Hepatocyte (in vitro differentiated cells): ENCODE data around the gene KHDRBS1. TPM values are rescaled to one million over a fixed set of nuclear protein-coding genes. Genes with fewer than 3 reads are reported as not detected.

ENCODE experiments used
- DNase-seq: peaks from one replicate; pipeline ENCODE4 v3.0.0-alpha.2; 2016; ENCODE audit warnings: low spot score
- H2AFZ ChIP-seq: fragments of 200-600 bp; sonication (generic); 2 replicates; pipeline ENCODE4 v1.6.0; 2016; ENCODE audit warnings: antibody characterized with exemption, mild to moderate bottlenecking
- H3K27ac ChIP-seq: fragments of 200-600 bp; sonication (generic); 2 replicates; pipeline ENCODE4 v1.5.1; 2016; ENCODE audit warnings: mild to moderate bottlenecking
- H3K27me3 ChIP-seq: fragments of 200-600 bp; sonication (generic); 2 replicates; pipeline ENCODE4 v1.6.1; 2016
- H3K36me3 ChIP-seq: fragments of 200-600 bp; sonication (generic); replicated peaks from 2 replicates; pipeline ENCODE4 v1.5.1; 2016; ENCODE audit warnings: low read depth; ENCODE audit not compliant: insufficient read depth
- H3K4me1 ChIP-seq: fragments of 200-600 bp; sonication (generic); 2 replicates; pipeline ENCODE4 v1.5.1; 2016; ENCODE audit warnings: mild to moderate bottlenecking, moderate library complexity; ENCODE audit not compliant: insufficient read depth
- H3K4me2 ChIP-seq: fragments of 200-600 bp; sonication (generic); 2 replicates; pipeline ENCODE4 v1.6.0; 2016
- H3K4me3 ChIP-seq: fragments of 200-600 bp; sonication (generic); 2 replicates; pipeline ENCODE4 v1.5.1; 2016; ENCODE audit warnings: mild to moderate bottlenecking
- H3K79me2 ChIP-seq: fragments of 200-600 bp; sonication (generic); 2 replicates; pipeline ENCODE4 v1.6.0; 2017; ENCODE audit warnings: mild to moderate bottlenecking
- H3K9me2 ChIP-seq: fragments of 200-600 bp; sonication (generic); replicated peaks from 2 replicates; pipeline ENCODE4 v1.6.0; 2017; ENCODE audit warnings: mild to moderate bottlenecking; ENCODE audit not compliant: insufficient read depth
- H3K9me3 ChIP-seq: fragments of 200-600 bp; sonication (generic); 2 replicates; pipeline ENCODE4 v1.5.1; 2016; ENCODE audit warnings: low read depth, mild to moderate bottlenecking
- H4K20me1 ChIP-seq: fragments of 200-600 bp; sonication (generic); 2 replicates; pipeline ENCODE4 v1.6.0; 2016; ENCODE audit warnings: mild to moderate bottlenecking; ENCODE audit not compliant: insufficient read depth, poor library complexity, severe bottlenecking
- EZH2 ChIP-seq: fragments of 200-600 bp; sonication (generic); IDR thresholded peaks from 2 replicates; pipeline ENCODE4 v1.6.1; 2016; ENCODE audit warnings: antibody characterized with exemption, mild to moderate bottlenecking, borderline replicate concordance
- EZH2phosphoT487 ChIP-seq: fragments of 200-600 bp; sonication (generic); IDR thresholded peaks from one replicate; pipeline ENCODE4 v1.6.1; 2018; ENCODE audit warnings: antibody characterized with exemption, mild to moderate bottlenecking, low read depth, moderate library complexity; ENCODE audit not compliant: unreplicated experiment, severe bottlenecking
- WGBS: methylation state at CpG from one replicate; pipeline ENCODE4 v1.1.6; 2016; ENCODE audit warnings: low lambda C conversion rate; ENCODE audit errors: missing lambda C conversion rate; 5-methylcytosine and 5-hydroxymethylcytosine counted together
- microRNA-seq: library from miRNA; unstranded; fragments of <30 nt; microRNA quantifications from one replicate; pipeline ENCODE4, GENCODE V29; 2017
- polyA plus RNA-seq: library from polyadenylated mRNA; unstranded; fragments of >200 nt; fragmentation: Nextera tagmentation; extraction: Ambion mirVana; gene quantifications from 2 replicates; pipeline ENCODE4 v1.2.1, GENCODE V29; 2016
- small RNA-seq: library from RNA; depleted of rRNA; stranded (forward); fragments of <200 nt; gene quantifications from one replicate; pipeline ENCODE3, GENCODE V24; 2014
- total RNA-seq: library from RNA; depleted of rRNA; stranded (reverse); fragments of >200 nt; gene quantifications from 2 replicates; pipeline ENCODE4 v1.2.3, GENCODE V29; 2014
- TF ChIP-seq, protein P1 (sequence below): fragments of 200-600 bp; sonication (generic); IDR thresholded peaks from 2 replicates; pipeline ENCODE4 v1.5.1; 2016; ENCODE audit warnings: antibody characterized with exemption, mild to moderate bottlenecking; ENCODE audit not compliant: poor library complexity

The KHDRBS1 gene
- total and polyA plus RNA-seq, 2 experiments from 2014 or later = 81.9 to 98.7 TPM

GRCh38 chr1:32091591-32091990 is 77.9 kb downstream of the KHDRBS1 start:
- 95% methylated on average over 15 of the region's 15 CpGs for WGBS
- no peak overlapping the region for H3K4me2 ChIP-seq
- no peak for DNase-seq
- H3K79me2 ChIP-seq = no peaks in the 10 kb centered on the region
- TF ChIP-seq EZH2phosphoT487 (no peak), EZH2 (no peak)
- TF ChIP-seq, protein P1, sequence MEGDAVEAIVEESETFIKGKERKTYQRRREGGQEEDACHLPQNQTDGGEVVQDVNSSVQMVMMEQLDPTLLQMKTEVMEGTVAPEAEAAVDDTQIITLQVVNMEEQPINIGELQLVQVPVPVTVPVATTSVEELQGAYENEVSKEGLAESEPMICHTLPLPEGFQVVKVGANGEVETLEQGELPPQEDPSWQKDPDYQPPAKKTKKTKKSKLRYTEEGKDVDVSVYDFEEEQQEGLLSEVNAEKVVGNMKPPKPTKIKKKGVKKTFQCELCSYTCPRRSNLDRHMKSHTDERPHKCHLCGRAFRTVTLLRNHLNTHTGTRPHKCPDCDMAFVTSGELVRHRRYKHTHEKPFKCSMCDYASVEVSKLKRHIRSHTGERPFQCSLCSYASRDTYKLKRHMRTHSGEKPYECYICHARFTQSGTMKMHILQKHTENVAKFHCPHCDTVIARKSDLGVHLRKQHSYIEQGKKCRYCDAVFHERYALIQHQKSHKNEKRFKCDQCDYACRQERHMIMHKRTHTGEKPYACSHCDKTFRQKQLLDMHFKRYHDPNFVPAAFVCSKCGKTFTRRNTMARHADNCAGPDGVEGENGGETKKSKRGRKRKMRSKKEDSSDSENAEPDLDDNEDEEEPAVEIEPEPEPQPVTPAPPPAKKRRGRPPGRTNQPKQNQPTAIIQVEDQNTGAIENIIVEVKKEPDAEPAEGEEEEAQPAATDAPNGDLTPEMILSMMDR = no peak
- H3K27ac ChIP-seq = no peak overlapping the region
- H3K9me2 ChIP-seq = no peaks in the 10 kb centered on the region
- H3K4me1 ChIP-seq = no peaks in the 10 kb centered on the region
- no peaks in the 10 kb centered on the region for H3K36me3 ChIP-seq
- H3K9me3 ChIP-seq = no peaks in the 10 kb centered on the region
- H2AFZ ChIP-seq = no peak overlapping the region
- no peak overlapping the region for H3K4me3 ChIP-seq
- no peaks in the 10 kb centered on the region for H4K20me1 ChIP-seq
- H3K27me3 ChIP-seq = no peaks in the 10 kb centered on the region

Small RNA genes within 50 kb of the gene (microRNA-seq; reads per million reads assigned to microRNA genes)
- gene MIR5585 = not detected

Small RNA genes within 50 kb of the gene (small RNA-seq; reads per million reads assigned to genes)
- not detected for gene MIR5585
- not detected for gene RF00017

Other genes with a start within 250 kb of the KHDRBS1 start
- gene ADGRB2, start 249.5 kb upstream of the KHDRBS1 start, total RNA-seq = 6.0 and 10.5 TPM in 2 replicates
- 7.7 and 7.8 TPM in 2 replicates for gene ADGRB2, start 249.5 kb upstream of the KHDRBS1 start, polyA plus RNA-seq
- gene SPOCD1, start 197.8 kb upstream of the KHDRBS1 start, total RNA-seq = 1.4 and 2.3 TPM in 2 replicates
- gene SPOCD1, start 197.8 kb upstream of the KHDRBS1 start, polyA plus RNA-seq = 2.8 and 2.9 TPM in 2 replicates
- gene PTP4A2, start 75.5 kb upstream of the KHDRBS1 start, total RNA-seq = 354 and 381 TPM in 2 replicates
- gene PTP4A2, start 75.5 kb upstream of the KHDRBS1 start, polyA plus RNA-seq = 300 and 374 TPM in 2 replicates
- 3.6 and 5.1 TPM in 2 replicates for gene TMEM39B, start 59.1 kb downstream of the KHDRBS1 start, total RNA-seq
- 3.9 and 5.3 TPM in 2 replicates for gene TMEM39B, start 59.1 kb downstream of the KHDRBS1 start, polyA plus RNA-seq
- 48.3 and 48.5 TPM in 2 replicates for gene KPNA6, start 94.2 kb downstream of the KHDRBS1 start, total RNA-seq
- 27.7 and 30.3 TPM in 2 replicates for gene KPNA6, start 94.2 kb downstream of the KHDRBS1 start, polyA plus RNA-seq
- gene TXLNA, start 165.8 kb downstream of the KHDRBS1 start, total RNA-seq = 50.5 and 52.7 TPM in 2 replicates
- gene TXLNA, start 165.8 kb downstream of the KHDRBS1 start, polyA plus RNA-seq = 37.1 and 41.2 TPM in 2 replicates
- 12.9 and 15.8 TPM in 2 replicates for gene CCDC28B, start 186.7 kb downstream of the KHDRBS1 start, total RNA-seq
- 28.5 and 29.5 TPM in 2 replicates for gene CCDC28B, start 186.7 kb downstream of the KHDRBS1 start, polyA plus RNA-seq
- 1.5 and 1.9 TPM in 2 replicates for gene IQCC, start 191.8 kb downstream of the KHDRBS1 start, total RNA-seq
- 1.5 and 3.4 TPM in 2 replicates for gene IQCC, start 191.8 kb downstream of the KHDRBS1 start, polyA plus RNA-seq
- gene DCDC2B, start 195.2 kb downstream of the KHDRBS1 start, total RNA-seq = not detected in 2 replicates
- 0.17 and 0.96 TPM in 2 replicates for gene DCDC2B, start 195.2 kb downstream of the KHDRBS1 start, polyA plus RNA-seq
- gene TMEM234, start 208.5 kb downstream of the KHDRBS1 start, total RNA-seq = 11.9 and 14.8 TPM in 2 replicates
- gene TMEM234, start 208.5 kb downstream of the KHDRBS1 start, polyA plus RNA-seq = 27.4 and 38.6 TPM in 2 replicates
- gene EIF3I, start 208.5 kb downstream of the KHDRBS1 start, total RNA-seq = 207 and 227 TPM in 2 replicates
- gene EIF3I, start 208.5 kb downstream of the KHDRBS1 start, polyA plus RNA-seq = 177 and 183 TPM in 2 replicates
- 0.16 and 0.53 TPM in 2 replicates for gene FAM167B, start 233.4 kb downstream of the KHDRBS1 start, total RNA-seq
- gene FAM167B, start 233.4 kb downstream of the KHDRBS1 start, polyA plus RNA-seq = 0.75 TPM in 1 of 2 replicates, not detected in the other
- gene LCK, start 237.4 kb downstream of the KHDRBS1 start, total RNA-seq = 0.40 and 0.68 TPM in 2 replicates
- 0.79 and 0.94 TPM in 2 replicates for gene LCK, start 237.4 kb downstream of the KHDRBS1 start, polyA plus RNA-seq